Osteocyte (in vitro differentiated cells): ENCODE measurements around the gene DHRS7B. TPM values are rescaled to one million over a fixed set of nuclear protein-coding genes. Genes with fewer than 3 reads are reported as not detected.

ENCODE experiments used
- DNase-seq: peaks from one replicate; pipeline ENCODE4 v3.0.0; 2021; ENCODE audit warnings: mixed read lengths; ENCODE audit not compliant: unreplicated experiment; ENCODE audit errors: extremely low spot score
- H3K27ac Mint-ChIP-seq: one replicate; pipeline ENCODE4 v1.8.0; 2021; ENCODE audit warnings: mild to moderate bottlenecking, mixed read lengths; ENCODE audit not compliant: unreplicated experiment
- H3K27me3 Mint-ChIP-seq: one replicate; pipeline ENCODE4 v1.8.0; 2021; ENCODE audit warnings: mixed read lengths; ENCODE audit not compliant: unreplicated experiment
- H3K36me3 Mint-ChIP-seq: one replicate; pipeline ENCODE4 v1.8.0; 2021; ENCODE audit warnings: mixed read lengths; ENCODE audit not compliant: unreplicated experiment
- H3K4me1 Mint-ChIP-seq: one replicate; pipeline ENCODE4 v1.8.0; 2021; ENCODE audit warnings: mixed read lengths; ENCODE audit not compliant: unreplicated experiment
- H3K4me3 Mint-ChIP-seq: one replicate; pipeline ENCODE4 v1.8.0; 2021; ENCODE audit warnings: mild to moderate bottlenecking, moderate library complexity, mixed read lengths; ENCODE audit not compliant: unreplicated experiment
- H3K9me3 Mint-ChIP-seq: one replicate; pipeline ENCODE4 v1.8.0; 2021; ENCODE audit warnings: mixed read lengths; ENCODE audit not compliant: unreplicated experiment
- total RNA-seq: library from RNA; stranded (reverse); gene quantifications from 2 replicates; pipeline ENCODE4 v1.2.1, GENCODE V29; 2021
- TF ChIP-seq, protein P1 (sequence below): fragments of 200-600 bp; sonication (generic); IDR thresholded peaks from 2 replicates; pipeline ENCODE4 v1.5.0; 2021; ENCODE audit warnings: antibody characterized with exemption, mild to moderate bottlenecking, moderate library complexity

Gene DHRS7B
- total RNA-seq, 1 donor from 2014 or later = 15.7 TPM

DNA sequence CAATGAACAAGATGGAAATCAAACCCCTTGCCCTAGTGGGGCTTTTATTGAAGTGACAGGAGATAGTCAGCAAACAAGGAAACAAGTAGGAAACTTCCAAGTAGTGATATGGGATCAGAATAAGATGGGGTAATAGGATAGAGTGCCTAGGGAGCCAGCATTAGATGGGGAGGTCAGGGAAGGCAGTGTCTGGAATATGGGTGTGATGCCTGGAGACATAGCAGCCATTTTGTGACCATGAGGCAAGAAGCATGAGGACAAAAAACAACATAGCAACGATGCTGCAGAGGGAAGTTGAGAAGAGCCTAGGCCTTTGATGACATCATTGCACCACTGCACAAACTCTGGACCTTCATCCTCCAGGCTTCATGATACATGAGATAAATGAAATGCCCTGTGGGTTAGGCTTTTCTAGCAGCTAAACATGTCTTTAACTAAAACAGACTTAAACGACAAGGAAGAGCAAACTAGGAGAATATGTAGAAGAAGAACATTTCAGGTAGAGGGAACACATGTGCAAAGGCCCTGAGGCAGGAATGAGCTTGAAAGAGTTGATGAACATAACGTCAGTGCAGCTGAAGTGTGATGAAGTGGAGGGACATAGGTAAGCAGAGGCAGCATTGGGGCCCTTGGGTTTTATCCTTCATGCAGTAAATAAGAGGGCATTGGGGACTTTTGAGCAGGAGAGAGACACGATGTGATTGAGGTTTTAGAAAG, 105.4 kb downstream of the DHRS7B start:
- no peak for DNase-seq
- TF ChIP-seq, protein P1, sequence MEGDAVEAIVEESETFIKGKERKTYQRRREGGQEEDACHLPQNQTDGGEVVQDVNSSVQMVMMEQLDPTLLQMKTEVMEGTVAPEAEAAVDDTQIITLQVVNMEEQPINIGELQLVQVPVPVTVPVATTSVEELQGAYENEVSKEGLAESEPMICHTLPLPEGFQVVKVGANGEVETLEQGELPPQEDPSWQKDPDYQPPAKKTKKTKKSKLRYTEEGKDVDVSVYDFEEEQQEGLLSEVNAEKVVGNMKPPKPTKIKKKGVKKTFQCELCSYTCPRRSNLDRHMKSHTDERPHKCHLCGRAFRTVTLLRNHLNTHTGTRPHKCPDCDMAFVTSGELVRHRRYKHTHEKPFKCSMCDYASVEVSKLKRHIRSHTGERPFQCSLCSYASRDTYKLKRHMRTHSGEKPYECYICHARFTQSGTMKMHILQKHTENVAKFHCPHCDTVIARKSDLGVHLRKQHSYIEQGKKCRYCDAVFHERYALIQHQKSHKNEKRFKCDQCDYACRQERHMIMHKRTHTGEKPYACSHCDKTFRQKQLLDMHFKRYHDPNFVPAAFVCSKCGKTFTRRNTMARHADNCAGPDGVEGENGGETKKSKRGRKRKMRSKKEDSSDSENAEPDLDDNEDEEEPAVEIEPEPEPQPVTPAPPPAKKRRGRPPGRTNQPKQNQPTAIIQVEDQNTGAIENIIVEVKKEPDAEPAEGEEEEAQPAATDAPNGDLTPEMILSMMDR = no peak
- H3K9me3 Mint-ChIP-seq = peaks cover 6% of the 10 kb centered on the region
- H3K4me1 Mint-ChIP-seq = no peaks in the 10 kb centered on the region
- no peaks in the 10 kb centered on the region for H3K27me3 Mint-ChIP-seq
- H3K4me3 Mint-ChIP-seq = no peak overlapping the region
- peaks cover 2% of the 10 kb centered on the region for H3K36me3 Mint-ChIP-seq
- H3K27ac Mint-ChIP-seq = no peak overlapping the region

DNA sequence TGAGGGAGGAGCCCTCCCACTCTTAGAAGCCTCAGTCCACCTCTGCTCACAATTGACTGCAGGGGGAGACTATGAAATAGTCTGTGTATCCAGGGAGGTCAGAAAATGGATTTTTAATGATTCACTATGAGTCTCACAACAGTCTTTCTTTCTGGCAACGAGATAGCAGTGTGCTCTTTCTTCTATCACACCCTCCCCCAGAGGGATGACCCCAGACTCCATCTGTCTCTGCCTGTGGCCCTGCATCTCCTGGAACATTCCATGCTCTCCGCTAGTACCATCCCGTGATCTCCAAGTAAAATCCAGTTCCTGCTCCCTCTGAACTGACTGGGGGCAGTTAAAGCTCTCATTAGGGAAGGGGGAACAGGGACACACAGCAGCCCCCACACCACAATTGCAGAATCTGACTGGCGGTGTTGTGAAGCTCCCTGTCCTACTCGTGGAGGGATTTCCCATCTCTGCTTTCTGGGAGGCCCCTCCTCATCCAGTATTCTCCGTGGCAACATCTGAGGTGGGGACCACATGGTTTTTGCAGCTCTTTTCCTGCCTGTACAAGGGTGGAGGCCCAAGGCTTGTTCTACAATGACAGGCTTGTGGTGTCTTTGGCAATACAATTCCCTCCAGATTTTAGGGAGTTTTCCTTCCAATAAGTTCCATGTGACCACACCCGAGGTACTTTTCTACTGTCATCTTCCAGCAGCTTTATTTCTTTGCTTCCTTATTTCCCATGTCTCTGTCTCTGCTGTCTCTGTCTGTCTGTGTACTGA, 107.0 kb downstream of the DHRS7B start:
- no peak overlapping the region for H3K27ac Mint-ChIP-seq

DNA sequence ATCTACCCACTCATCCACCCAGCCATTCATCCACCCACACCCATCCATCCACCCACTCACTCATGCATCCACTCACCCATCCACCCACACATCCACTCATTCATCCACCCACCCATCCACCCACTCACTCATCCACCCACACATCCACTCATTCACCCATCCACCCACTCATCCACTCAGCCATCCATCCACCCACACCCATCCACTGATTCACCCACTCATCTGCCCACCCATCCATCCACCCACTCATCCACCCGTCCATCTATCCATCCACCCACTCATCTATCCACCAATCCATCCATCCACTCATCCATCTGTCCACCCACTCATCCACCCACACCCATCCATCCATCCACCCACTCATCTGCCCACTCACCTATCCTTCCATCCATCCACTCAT, 109.2 kb downstream of the DHRS7B start:
- peaks cover 2% of the 10 kb centered on the region for H3K36me3 Mint-ChIP-seq
- no peak overlapping the region for H3K27ac Mint-ChIP-seq
- no peak for DNase-seq
- H3K9me3 Mint-ChIP-seq = peaks cover 6% of the 10 kb centered on the region
- TF ChIP-seq, protein P1 = no peak
- H3K4me3 Mint-ChIP-seq = no peak overlapping the region
- no peaks in the 10 kb centered on the region for H3K27me3 Mint-ChIP-seq
- peaks cover 1% of the 10 kb centered on the region for H3K4me1 Mint-ChIP-seq

More for the DNA sequence above, 107.0 kb downstream of the DHRS7B start:
- H3K9me3 Mint-ChIP-seq = peaks cover 6% of the 10 kb centered on the region
- no peaks in the 10 kb centered on the region for H3K4me1 Mint-ChIP-seq
- no peaks in the 10 kb centered on the region for H3K27me3 Mint-ChIP-seq
- H3K4me3 Mint-ChIP-seq = no peak overlapping the region
- peaks cover 2% of the 10 kb centered on the region for H3K36me3 Mint-ChIP-seq
- no peak for DNase-seq
- TF ChIP-seq, protein P1 = no peak

DNA sequence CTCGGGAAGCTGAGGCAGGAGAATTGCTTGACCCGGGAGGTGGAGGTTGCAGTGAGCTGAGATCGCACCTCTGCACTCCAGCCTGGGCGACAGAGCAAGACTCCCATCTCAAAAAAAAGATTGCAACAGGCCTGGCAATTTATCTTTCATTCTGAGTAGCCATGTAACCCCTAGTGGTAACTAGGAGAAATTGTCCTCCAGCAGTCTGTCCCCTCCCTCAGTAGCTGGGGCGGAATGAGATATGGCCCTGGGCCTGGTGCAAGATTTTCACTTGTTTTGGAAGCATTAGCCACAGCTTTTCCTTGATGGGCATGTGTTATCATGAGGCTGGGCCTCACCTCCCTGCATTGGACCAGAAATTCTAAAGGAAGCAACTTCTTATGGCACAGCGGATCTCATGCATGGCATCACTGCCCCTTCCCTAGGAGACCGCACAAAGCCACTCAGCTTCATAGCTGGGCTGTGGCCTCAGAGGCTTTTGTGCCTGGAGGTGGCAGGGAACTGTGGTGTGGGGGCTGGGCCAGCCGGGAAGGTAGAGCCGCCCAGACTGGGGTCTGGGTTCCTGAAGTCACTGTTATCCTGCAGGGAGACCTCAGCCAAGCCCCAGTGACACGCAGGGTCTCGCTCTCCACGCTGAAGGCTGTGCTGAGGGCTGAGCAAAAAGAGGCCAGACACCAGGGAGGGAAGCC, 113.1 kb downstream of the DHRS7B start:
- Mint-ChIP-seq H3K36me3 (no peaks in the 10 kb centered on the region), H3K4me3 (no peak overlapping the region), H3K9me3 (no peaks in the 10 kb centered on the region), H3K4me1 (peaks cover 10% of the 10 kb centered on the region), H3K27ac (no peak overlapping the region), H3K27me3 (no peaks in the 10 kb centered on the region)
- TF ChIP-seq, protein P1 = peak; percentile 55
- no peak for DNase-seq
